Effector memory CD8-positive, alpha-beta T cell (primary cell): Measurements from ENCODE around the gene INSYN2A.

ENCODE experiments used
- ATAC-seq: fragments of 150-1000 bp; cut with Tn5 transposase; replicated peaks from 2 replicates; pipeline ENCODE4 v1.10.0; 2021; ENCODE audit warnings: mild to moderate bottlenecking, moderate library complexity
- DNase-seq, 3 experiments: peaks; one replicate each; pipeline ENCODE4 v3.0.0; 2021
- H3K27ac Mint-ChIP-seq, 2 donors: one replicate each; pipeline ENCODE4 v1.8.0; 2022; ENCODE audit warnings: mild to moderate bottlenecking in 2 of 2, mixed read lengths in 2 of 2, moderate library complexity in 2 of 2
- H3K27me3 Mint-ChIP-seq, 2 donors: one replicate each; pipeline ENCODE4 v1.8.0; 2022; ENCODE audit warnings: mixed read lengths in 2 of 2
- H3K36me3 Mint-ChIP-seq: one replicate; pipeline ENCODE4 v1.8.0; 2022; ENCODE audit warnings: mild to moderate bottlenecking, moderate library complexity, mixed read lengths; ENCODE audit not compliant: insufficient read depth
- H3K4me1 Mint-ChIP-seq, 2 donors: one replicate each; pipeline ENCODE4 v1.8.0; 2022; ENCODE audit warnings: low read depth in 2 of 2, mixed read lengths in 2 of 2
- H3K4me3 Mint-ChIP-seq, 2 donors: one replicate each; pipeline ENCODE4 v1.8.0; 2022; ENCODE audit warnings: mild to moderate bottlenecking in 2 of 2, mixed read lengths in 2 of 2, moderate library complexity in 2 of 2
- H3K9me3 Mint-ChIP-seq, 2 donors: one replicate each; pipeline ENCODE4 v1.8.0; 2022; ENCODE audit warnings: mixed read lengths in 2 of 2

The INSYN2A gene

GRCh38 chr10:127189226-127189625 is 7.2 kb downstream of the INSYN2A start:
- H3K4me1 Mint-ChIP-seq, result no peaks in the 10 kb centered on the region
- H3K4me3 Mint-ChIP-seq, result no peak overlapping the region
- no peak overlapping the region for H3K27ac Mint-ChIP-seq
- DNase-seq, result no peak
- peaks cover 23 to 31% of the 10 kb centered on the region in 2 donors for H3K27me3 Mint-ChIP-seq
- H3K9me3 Mint-ChIP-seq, result peaks cover 0 to 6% of the 10 kb centered on the region in 2 donors
- no peak for ATAC-seq
- H3K36me3 Mint-ChIP-seq, result no peaks in the 10 kb centered on the region

GRCh38 chr10:127186813-127187212 is 9.6 kb downstream of the INSYN2A start:
- no peak for ATAC-seq
- peaks cover 14 to 23% of the 10 kb centered on the region in 2 donors for H3K27me3 Mint-ChIP-seq
- peaks cover 0 to 6% of the 10 kb centered on the region in 2 donors for H3K9me3 Mint-ChIP-seq
- DNase-seq, result no peak
- H3K36me3 Mint-ChIP-seq, result no peaks in the 10 kb centered on the region
- no peaks in the 10 kb centered on the region for H3K4me1 Mint-ChIP-seq
- no peak overlapping the region for H3K4me3 Mint-ChIP-seq
- no peak overlapping the region for H3K27ac Mint-ChIP-seq

- Mint-ChIP-seq H3K9me3 (peaks cover 0 to 6% of the 10 kb centered on the region in 2 donors), H3K27ac (no peak overlapping the region), H3K4me3 (no peak overlapping the region), H3K4me1 (no peaks in the 10 kb centered on the region), H3K27me3 (peaks cover 12 to 14% of the 10 kb centered on the region in 2 donors), H3K36me3 (no peaks in the 10 kb centered on the region)
- no peak for DNase-seq
- no peak for ATAC-seq
Observed at GRCh38 chr10:127184582-127184981, 11.8 kb downstream of the INSYN2A start.

GRCh38 chr10:127182161-127182560 is 14.2 kb downstream of the INSYN2A start:
- no peaks in the 10 kb centered on the region for H3K4me1 Mint-ChIP-seq
- no peak overlapping the region for H3K4me3 Mint-ChIP-seq
- no peaks in the 10 kb centered on the region for H3K36me3 Mint-ChIP-seq
- H3K27ac Mint-ChIP-seq, result no peak overlapping the region
- peaks cover 9 to 21% of the 10 kb centered on the region in 2 donors for H3K27me3 Mint-ChIP-seq
- no peak for DNase-seq
- peaks cover 0 to 5% of the 10 kb centered on the region in 2 donors for H3K9me3 Mint-ChIP-seq
- ATAC-seq, result no peak

GRCh38 chr10:127179612-127180250 is 16.7 kb downstream of the INSYN2A start:
- Mint-ChIP-seq H3K4me1 (no peaks in the 10 kb centered on the region), H3K27me3 (peaks cover 9 to 21% of the 10 kb centered on the region in 2 donors), H3K4me3 (no peak overlapping the region), H3K27ac (no peak overlapping the region), H3K36me3 (no peaks in the 10 kb centered on the region), H3K9me3 (peaks cover 0 to 3% of the 10 kb centered on the region in 2 donors)
- ATAC-seq, result no peak
- DNase-seq, result no peak

GRCh38 chr10:127176649-127177048 is 19.7 kb downstream of the INSYN2A start:
- Mint-ChIP-seq H3K27ac (no peak overlapping the region), H3K27me3 (peaks cover 6 to 18% of the 10 kb centered on the region in 2 donors), H3K36me3 (no peaks in the 10 kb centered on the region), H3K9me3 (no peaks in the 10 kb centered on the region), H3K4me1 (no peaks in the 10 kb centered on the region), H3K4me3 (no peak overlapping the region)
- no peak for DNase-seq
- ATAC-seq, result no peak

- no peak for DNase-seq
- H3K4me3 Mint-ChIP-seq, result no peak overlapping the region
- H3K4me1 Mint-ChIP-seq, result no peaks in the 10 kb centered on the region
- ATAC-seq, result no peak
- H3K36me3 Mint-ChIP-seq, result no peaks in the 10 kb centered on the region
- H3K9me3 Mint-ChIP-seq, result no peaks in the 10 kb centered on the region
- peaks cover 6 to 18% of the 10 kb centered on the region in 2 donors for H3K27me3 Mint-ChIP-seq
- no peak overlapping the region for H3K27ac Mint-ChIP-seq
Observed at GRCh38 chr10:127175357-127176110, 20.9 kb downstream of the INSYN2A start.

GRCh38 chr10:127174866-127175265 is 21.5 kb downstream of the INSYN2A start:
- H3K27me3 Mint-ChIP-seq, result peaks cover 6 to 18% of the 10 kb centered on the region in 2 donors
- DNase-seq (no peak), ATAC-seq (no peak)
- no peaks in the 10 kb centered on the region for H3K36me3 Mint-ChIP-seq
- no peaks in the 10 kb centered on the region for H3K9me3 Mint-ChIP-seq
- no peak overlapping the region for H3K4me3 Mint-ChIP-seq
- H3K4me1 Mint-ChIP-seq, result no peaks in the 10 kb centered on the region
- H3K27ac Mint-ChIP-seq, result no peak overlapping the region

- no peaks in the 10 kb centered on the region for H3K9me3 Mint-ChIP-seq
- peaks cover 5 to 6% of the 10 kb centered on the region in 2 donors for H3K27me3 Mint-ChIP-seq
- H3K36me3 Mint-ChIP-seq, result no peaks in the 10 kb centered on the region
- no peak for ATAC-seq
- no peak for DNase-seq
- H3K4me1 Mint-ChIP-seq, result no peaks in the 10 kb centered on the region
- no peak overlapping the region for H3K27ac Mint-ChIP-seq
- no peak overlapping the region for H3K4me3 Mint-ChIP-seq
Observed at GRCh38 chr10:127168261-127168660, 28.1 kb downstream of the INSYN2A start.

- H3K27ac Mint-ChIP-seq, result no peak overlapping the region
- H3K27me3 Mint-ChIP-seq, result peaks cover 3 to 21% of the 10 kb centered on the region in 2 donors
- no peaks in the 10 kb centered on the region for H3K4me1 Mint-ChIP-seq
- no peaks in the 10 kb centered on the region for H3K9me3 Mint-ChIP-seq
- ATAC-seq, result no peak
- no peak for DNase-seq
- no peaks in the 10 kb centered on the region for H3K36me3 Mint-ChIP-seq
- H3K4me3 Mint-ChIP-seq, result no peak overlapping the region
Observed at GRCh38 chr10:127162841-127163240, 33.5 kb downstream of the INSYN2A start.

GRCh38 chr10:127161482-127161881 is 34.9 kb downstream of the INSYN2A start:
- ATAC-seq (no peak), DNase-seq (no peak)
- H3K27me3 Mint-ChIP-seq, result peaks cover 0 to 14% of the 10 kb centered on the region in 2 donors
- no peak overlapping the region for H3K4me3 Mint-ChIP-seq
- no peaks in the 10 kb centered on the region for H3K36me3 Mint-ChIP-seq
- H3K27ac Mint-ChIP-seq, result no peak overlapping the region
- H3K9me3 Mint-ChIP-seq, result no peaks in the 10 kb centered on the region
- H3K4me1 Mint-ChIP-seq, result no peaks in the 10 kb centered on the region

GRCh38 chr10:127159648-127160245 is 36.6 kb downstream of the INSYN2A start:
- ATAC-seq (no peak), DNase-seq (no peak)
- H3K9me3 Mint-ChIP-seq, result no peaks in the 10 kb centered on the region
- no peak overlapping the region for H3K4me3 Mint-ChIP-seq
- no peaks in the 10 kb centered on the region for H3K4me1 Mint-ChIP-seq
- no peak overlapping the region for H3K27ac Mint-ChIP-seq
- H3K36me3 Mint-ChIP-seq, result no peaks in the 10 kb centered on the region
- peaks cover 0 to 25% of the 10 kb centered on the region in 2 donors for H3K27me3 Mint-ChIP-seq

GRCh38 chr10:127158662-127159061 is 37.7 kb downstream of the INSYN2A start:
- no peaks in the 10 kb centered on the region for H3K9me3 Mint-ChIP-seq
- ATAC-seq (no peak), DNase-seq (no peak)
- H3K27ac Mint-ChIP-seq, result no peak overlapping the region
- H3K27me3 Mint-ChIP-seq, result peaks cover 0 to 25% of the 10 kb centered on the region in 2 donors
- no peaks in the 10 kb centered on the region for H3K36me3 Mint-ChIP-seq
- no peak overlapping the region for H3K4me3 Mint-ChIP-seq
- H3K4me1 Mint-ChIP-seq, result no peaks in the 10 kb centered on the region
